MM.1S (cell line): ENCODE measurements around the gene MYMK.

Experiments
- DNase-seq: peaks from one replicate; pipeline ENCODE4 v3.0.0-alpha.2; 2015
- H2AFZ ChIP-seq: fragments of 300-600 bp; sonication (generic); 2 replicates; pipeline ENCODE4 v1.6.0; 2016; ENCODE audit warnings: antibody characterized with exemption, low read length
- H3F3A ChIP-seq: fragments of 300-600 bp; sonication (generic); 2 replicates; pipeline ENCODE4 v1.6.1; 2016; ENCODE audit warnings: mild to moderate bottlenecking, antibody characterized with exemption, low read length, moderate library complexity, mixed read lengths; ENCODE audit not compliant: insufficient read depth
- H3K27ac ChIP-seq: fragments of 300-600 bp; sonication (generic); 2 replicates; pipeline ENCODE4 v1.5.1; 2016; ENCODE audit warnings: mild to moderate bottlenecking, low read length
- H3K27me3 ChIP-seq: fragments of 300-600 bp; sonication (generic); replicated peaks from 2 replicates; pipeline ENCODE4 v1.6.0; 2016; ENCODE audit warnings: low read length; ENCODE audit not compliant: insufficient read depth
- H3K36me3 ChIP-seq: fragments of 300-600 bp; sonication (generic); replicated peaks from 2 replicates; pipeline ENCODE4 v1.6.1; 2016; ENCODE audit warnings: mild to moderate bottlenecking, low read length, mixed read lengths; ENCODE audit not compliant: insufficient read depth
- H3K4me1 ChIP-seq: fragments of 300-600 bp; sonication (generic); 2 replicates; pipeline ENCODE4 v1.6.1; 2016; ENCODE audit warnings: low read length, mixed read lengths
- H3K4me2 ChIP-seq: fragments of 300-600 bp; sonication (generic); 2 replicates; pipeline ENCODE4 v1.6.0; 2016; ENCODE audit warnings: low read depth, low read length
- H3K4me3 ChIP-seq: fragments of 300-600 bp; sonication (generic); 2 replicates; pipeline ENCODE4 v1.5.1; 2016; ENCODE audit warnings: low read length, mixed read lengths
- H3K79me2 ChIP-seq: fragments of 300-600 bp; sonication (generic); 2 replicates; pipeline ENCODE4 v1.6.1; 2016; ENCODE audit warnings: mixed run types, low read length, mixed read lengths
- H3K9ac ChIP-seq: fragments of 300-600 bp; sonication (generic); 2 replicates; pipeline ENCODE4 v1.6.1; 2016; ENCODE audit warnings: low read length, mixed read lengths
- H3K9me2 ChIP-seq: fragments of 300-600 bp; sonication (generic); replicated peaks from 2 replicates; pipeline ENCODE4 v1.6.1; 2016; ENCODE audit warnings: mild to moderate bottlenecking, low read length, mixed read lengths; ENCODE audit not compliant: insufficient read depth
- H3K9me3 ChIP-seq: fragments of 300-600 bp; sonication (generic); replicated peaks from 2 replicates; pipeline ENCODE4 v1.6.1; 2016; ENCODE audit warnings: mild to moderate bottlenecking, low read length, mixed read lengths; ENCODE audit not compliant: insufficient read depth
- H4K20me1 ChIP-seq: fragments of 300-600 bp; sonication (generic); 2 replicates; pipeline ENCODE4 v1.6.1; 2016; ENCODE audit warnings: mild to moderate bottlenecking, low read length, moderate library complexity, mixed read lengths; ENCODE audit not compliant: insufficient read depth
- CTCF ChIP-seq: fragments of 300-600 bp; sonication (generic); IDR thresholded peaks from 2 replicates; pipeline ENCODE4 v1.5.1; 2016; ENCODE audit warnings: antibody characterized with exemption, low read length, mixed read lengths
- EZH2 ChIP-seq: fragments of 300-600 bp; sonication (generic); optimal IDR thresholded peaks from 2 replicates; pipeline ENCODE3; 2017; ENCODE audit warnings: low read depth, mild to moderate bottlenecking, antibody characterized with exemption, low read length, mixed read lengths
- EZH2phosphoT487 ChIP-seq: fragments of 300-600 bp; sonication (generic); IDR thresholded peaks from 2 replicates; pipeline ENCODE4 v1.6.1; 2018; ENCODE audit warnings: antibody characterized with exemption, low read length

The MYMK gene

GRCh38 chr9:133571896-133572595, 47.3 kb upstream of the MYMK start:
- Histone ChIP-seq H3F3A (no peaks in the 10 kb centered on the region), H3K27me3 (peaks cover 95% of the 10 kb centered on the region), H2AFZ (no peak overlapping the region), H3K4me2 (no peak overlapping the region), H3K4me3 (no peak overlapping the region), H3K79me2 (no peaks in the 10 kb centered on the region), H3K27ac (no peak overlapping the region), H4K20me1 (no peaks in the 10 kb centered on the region), H3K9ac (no peak overlapping the region), H3K9me2 (no peaks in the 10 kb centered on the region), H3K4me1 (no peaks in the 10 kb centered on the region), H3K36me3 (no peaks in the 10 kb centered on the region), H3K9me3 (no peaks in the 10 kb centered on the region)
- TF ChIP-seq EZH2phosphoT487, result no peak
- no peak for TF ChIP-seq EZH2
- no peak for TF ChIP-seq CTCF
- DNase-seq, result no peak

- H3K27me3 ChIP-seq, result peaks cover 94% of the 10 kb centered on the region
- H3F3A ChIP-seq, result no peaks in the 10 kb centered on the region
- no peaks in the 10 kb centered on the region for H4K20me1 ChIP-seq
- no peak for DNase-seq
- no peaks in the 10 kb centered on the region for H3K9me3 ChIP-seq
- TF ChIP-seq EZH2, result no peak
- TF ChIP-seq EZH2phosphoT487, result no peak
- no peak for TF ChIP-seq CTCF
- no peaks in the 10 kb centered on the region for H3K36me3 ChIP-seq
- no peak overlapping the region for H3K4me3 ChIP-seq
- no peaks in the 10 kb centered on the region for H3K9me2 ChIP-seq
- H3K4me1 ChIP-seq, result no peaks in the 10 kb centered on the region
- H3K79me2 ChIP-seq, result no peaks in the 10 kb centered on the region
- H3K9ac ChIP-seq, result no peak overlapping the region
- no peak overlapping the region for H3K27ac ChIP-seq
- H3K4me2 ChIP-seq, result no peak overlapping the region
- H2AFZ ChIP-seq, result no peak overlapping the region
These were observed 46.7 kb upstream of the MYMK start for GRCh38 chr9:133571391-133571890.

GRCh38 chr9:133570691-133571080, 45.9 kb upstream of the MYMK start:
- Histone ChIP-seq H2AFZ (no peak overlapping the region), H3K9ac (no peak overlapping the region), H3K4me2 (no peak overlapping the region), H3F3A (no peaks in the 10 kb centered on the region), H3K4me1 (no peaks in the 10 kb centered on the region), H3K27me3 (peaks cover 89% of the 10 kb centered on the region), H3K79me2 (no peaks in the 10 kb centered on the region), H3K4me3 (no peak overlapping the region), H3K9me2 (no peaks in the 10 kb centered on the region), H3K36me3 (no peaks in the 10 kb centered on the region), H4K20me1 (no peaks in the 10 kb centered on the region), H3K9me3 (no peaks in the 10 kb centered on the region), H3K27ac (no peak overlapping the region)
- DNase-seq, result no peak
- no peak for TF ChIP-seq EZH2
- TF ChIP-seq CTCF, result no peak
- TF ChIP-seq EZH2phosphoT487, result no peak
